ENCODE measurements around the gene MAP3K14.

- no peak for TF ChIP-seq CTCF (IDR thresholded peaks at IDR 0.05; ENCODE audit: low read depth, low read length)
- TF ChIP-seq EZH2phosphoT487 (IDR thresholded peaks at IDR 0.05; ENCODE audit: low read depth) = no peak
These were observed 8.0 kb downstream of the MAP3K14 start for GRCh38 chr17:45308840-45309239.
